ENCODE data around the gene FBXO36. TPM values are rescaled to one million over a fixed set of nuclear protein-coding genes. Genes with fewer than 3 reads are reported as not detected.

Gene FBXO36
- total and polyA plus RNA-seq, 4 donors, result 0.56 to 1.3 (median 0.69) TPM

- TF ChIP-seq, protein P1, sequence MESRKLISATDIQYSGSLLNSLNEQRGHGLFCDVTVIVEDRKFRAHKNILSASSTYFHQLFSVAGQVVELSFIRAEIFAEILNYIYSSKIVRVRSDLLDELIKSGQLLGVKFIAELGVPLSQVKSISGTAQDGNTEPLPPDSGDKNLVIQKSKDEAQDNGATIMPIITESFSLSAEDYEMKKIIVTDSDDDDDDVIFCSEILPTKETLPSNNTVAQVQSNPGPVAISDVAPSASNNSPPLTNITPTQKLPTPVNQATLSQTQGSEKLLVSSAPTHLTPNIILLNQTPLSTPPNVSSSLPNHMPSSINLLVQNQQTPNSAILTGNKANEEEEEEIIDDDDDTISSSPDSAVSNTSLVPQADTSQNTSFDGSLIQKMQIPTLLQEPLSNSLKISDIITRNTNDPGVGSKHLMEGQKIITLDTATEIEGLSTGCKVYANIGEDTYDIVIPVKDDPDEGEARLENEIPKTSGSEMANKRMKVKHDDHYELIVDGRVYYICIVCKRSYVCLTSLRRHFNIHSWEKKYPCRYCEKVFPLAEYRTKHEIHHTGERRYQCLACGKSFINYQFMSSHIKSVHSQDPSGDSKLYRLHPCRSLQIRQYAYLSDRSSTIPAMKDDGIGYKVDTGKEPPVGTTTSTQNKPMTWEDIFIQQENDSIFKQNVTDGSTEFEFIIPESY (IDR thresholded peaks at IDR 0.05), result no peak
- no peak for TF ChIP-seq FOXA1 (IDR thresholded peaks at IDR 0.05)
Measured at GRCh38 chr2:229937537-229937936, 15.2 kb downstream of the FBXO36 start (continued).

DNA sequence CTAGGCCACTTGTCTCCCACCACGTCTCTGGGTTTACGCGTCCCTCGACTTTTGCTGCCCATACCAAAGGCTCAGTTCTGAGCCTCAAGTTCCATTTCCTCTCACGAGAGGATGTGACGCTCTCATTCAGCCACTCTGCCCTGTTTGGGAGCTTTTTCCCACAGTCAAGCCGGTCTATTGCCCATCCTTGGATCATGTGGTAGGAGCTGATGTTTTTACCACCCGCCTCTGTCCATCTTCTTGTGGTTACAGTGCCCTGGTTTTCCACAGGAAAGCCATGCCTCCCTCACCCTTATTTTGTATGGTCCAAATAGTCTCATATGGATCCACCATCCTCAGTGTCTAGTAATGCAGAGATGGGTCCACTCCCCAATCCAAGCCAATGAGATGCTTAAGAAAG is 20.4 kb downstream of the FBXO36 start:
- H3K27me3 ChIP-seq (ENCODE audit: control insufficient read depth in 4 of 4, insufficient read depth in 4 of 4, low read length in 3 of 4), result no peaks in the 10 kb centered on the region
- no peak for TF ChIP-seq SP1 (IDR thresholded peaks at IDR 0.05)
- H3K9me3 ChIP-seq (ENCODE audit: control insufficient read depth in 4 of 4, low read length in 3 of 4), result no peaks in the 10 kb centered on the region
- no peak overlapping the region for H3K9ac ChIP-seq (ENCODE audit: low read depth in 1 of 2, low read length in 2 of 2)
- no peak overlapping the region for H3K27ac ChIP-seq (ENCODE audit: low read depth in 1 of 2, low read length in 2 of 2)
- no peak overlapping the region for H3K4me3 ChIP-seq (ENCODE audit: low read depth in 1 of 3, low read length in 3 of 3)
- WGBS, result 96% methylated on average over 8 of the region's 8 CpGs
- no peak for DNase-seq (ENCODE audit: low spot score)
- no peaks in the 10 kb centered on the region for H3K36me3 ChIP-seq (ENCODE audit: control insufficient read depth in 4 of 4, insufficient read depth in 3 of 4, low read depth in 1 of 4, low read length in 3 of 4)
- no peaks in the 10 kb centered on the region for H3K4me1 ChIP-seq (ENCODE audit: control insufficient read depth in 4 of 4, insufficient read depth in 4 of 4, low read length in 3 of 4)

GRCh38 chr2:229943171-229943570 is 20.9 kb downstream of the FBXO36 start:
- Histone ChIP-seq H3K9me3 (ENCODE audit: control insufficient read depth in 4 of 4, low read length in 3 of 4) (no peaks in the 10 kb centered on the region), H3K27ac (ENCODE audit: low read depth in 1 of 2, low read length in 2 of 2) (no peak overlapping the region), H3K4me1 (ENCODE audit: control insufficient read depth in 4 of 4, insufficient read depth in 4 of 4, low read length in 3 of 4) (no peaks in the 10 kb centered on the region), H3K4me3 (ENCODE audit: low read depth in 1 of 3, low read length in 3 of 3) (no peak overlapping the region), H3K27me3 (ENCODE audit: control insufficient read depth in 4 of 4, insufficient read depth in 4 of 4, low read length in 3 of 4) (no peaks in the 10 kb centered on the region), H3K9ac (ENCODE audit: low read depth in 1 of 2, low read length in 2 of 2) (no peak overlapping the region), H3K36me3 (ENCODE audit: control insufficient read depth in 4 of 4, insufficient read depth in 3 of 4, low read depth in 1 of 4, low read length in 3 of 4) (no peaks in the 10 kb centered on the region)
- TF ChIP-seq SP1 (IDR thresholded peaks at IDR 0.05) (no peak), JUND (IDR thresholded peaks at IDR 0.05) (no peak), EGR1 (IDR thresholded peaks at IDR 0.05; ENCODE audit: low read depth in 2 of 2) (no peak)
- WGBS, result 100% methylated on average over 2 of the region's 2 CpGs
- no peak for DNase-seq (ENCODE audit: low spot score)

GRCh38 chr2:229943770-229944449 is 21.6 kb downstream of the FBXO36 start:
- H3K9me3 ChIP-seq (ENCODE audit: control insufficient read depth in 4 of 4, low read length in 3 of 4), result no peaks in the 10 kb centered on the region
- no peak for TF ChIP-seq HNF4A (conservative IDR thresholded peaks at IDR 0.05)
- TF ChIP-seq FOXA2 (IDR thresholded peaks at IDR 0.05), result no peak
- no peaks in the 10 kb centered on the region for H3K27me3 ChIP-seq (ENCODE audit: control insufficient read depth in 4 of 4, insufficient read depth in 4 of 4, low read length in 3 of 4)
- no peaks in the 10 kb centered on the region for H3K36me3 ChIP-seq (ENCODE audit: control insufficient read depth in 4 of 4, insufficient read depth in 3 of 4, low read depth in 1 of 4, low read length in 3 of 4)
- H3K27ac ChIP-seq (ENCODE audit: low read depth in 1 of 2, low read length in 2 of 2), result no peak overlapping the region
- 88% methylated on average over 5 of the region's 5 CpGs for whole genome bisulfite sequencing
- H3K4me1 ChIP-seq (ENCODE audit: control insufficient read depth in 4 of 4, insufficient read depth in 4 of 4, low read length in 3 of 4), result no peaks in the 10 kb centered on the region
- DNase-seq (ENCODE audit: low spot score), result no peak
- H3K9ac ChIP-seq (ENCODE audit: low read depth in 1 of 2, low read length in 2 of 2), result no peak overlapping the region
- H3K4me3 ChIP-seq (ENCODE audit: low read depth in 1 of 3, low read length in 3 of 3), result no peak overlapping the region

DNA sequence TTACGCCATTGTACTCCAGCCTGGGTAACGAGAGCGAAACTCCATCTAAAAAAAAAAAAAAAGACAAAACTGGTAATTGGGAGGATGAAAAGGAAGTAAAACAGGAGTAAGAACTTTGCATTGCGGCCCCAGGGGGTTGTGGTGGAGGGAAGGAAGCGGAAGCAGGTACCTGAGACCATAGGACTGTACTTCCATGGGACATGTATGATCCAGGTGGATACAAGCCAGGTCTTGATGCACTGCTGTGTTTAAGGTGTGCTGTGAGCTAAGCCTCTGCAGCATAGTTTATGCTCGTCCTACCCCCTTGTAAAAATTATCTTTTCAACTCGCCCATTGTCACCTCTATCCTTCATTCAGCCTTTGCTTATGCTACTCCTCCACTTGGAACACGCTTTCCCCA is 23.7 kb downstream of the FBXO36 start:
- no peaks in the 10 kb centered on the region for H3K27me3 ChIP-seq (ENCODE audit: control insufficient read depth in 4 of 4, insufficient read depth in 4 of 4, low read length in 3 of 4)
- H3K27ac ChIP-seq (ENCODE audit: low read depth in 1 of 2, low read length in 2 of 2), result no peak overlapping the region
- 97% methylated on average over 8 of the region's 8 CpGs for WGBS
- H3K36me3 ChIP-seq (ENCODE audit: control insufficient read depth in 4 of 4, insufficient read depth in 3 of 4, low read depth in 1 of 4, low read length in 3 of 4), result no peaks in the 10 kb centered on the region
- no peak overlapping the region for H3K9ac ChIP-seq (ENCODE audit: low read depth in 1 of 2, low read length in 2 of 2)
- no peaks in the 10 kb centered on the region for H3K4me1 ChIP-seq (ENCODE audit: control insufficient read depth in 4 of 4, insufficient read depth in 4 of 4, low read length in 3 of 4)
- DNase-seq (ENCODE audit: low spot score), result no peak
- H3K9me3 ChIP-seq (ENCODE audit: control insufficient read depth in 4 of 4, low read length in 3 of 4), result no peaks in the 10 kb centered on the region
- no peak overlapping the region for H3K4me3 ChIP-seq (ENCODE audit: low read depth in 1 of 3, low read length in 3 of 3)
- no peak for TF ChIP-seq TAF1 (conservative IDR thresholded peaks at IDR 0.05)
- TF ChIP-seq YY1 (IDR thresholded peaks at IDR 0.05), result no peak
- TF ChIP-seq, protein P2, sequence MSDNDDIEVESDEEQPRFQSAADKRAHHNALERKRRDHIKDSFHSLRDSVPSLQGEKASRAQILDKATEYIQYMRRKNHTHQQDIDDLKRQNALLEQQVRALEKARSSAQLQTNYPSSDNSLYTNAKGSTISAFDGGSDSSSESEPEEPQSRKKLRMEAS (IDR thresholded peaks at IDR 0.05), result no peak
- TF ChIP-seq, protein P3, sequence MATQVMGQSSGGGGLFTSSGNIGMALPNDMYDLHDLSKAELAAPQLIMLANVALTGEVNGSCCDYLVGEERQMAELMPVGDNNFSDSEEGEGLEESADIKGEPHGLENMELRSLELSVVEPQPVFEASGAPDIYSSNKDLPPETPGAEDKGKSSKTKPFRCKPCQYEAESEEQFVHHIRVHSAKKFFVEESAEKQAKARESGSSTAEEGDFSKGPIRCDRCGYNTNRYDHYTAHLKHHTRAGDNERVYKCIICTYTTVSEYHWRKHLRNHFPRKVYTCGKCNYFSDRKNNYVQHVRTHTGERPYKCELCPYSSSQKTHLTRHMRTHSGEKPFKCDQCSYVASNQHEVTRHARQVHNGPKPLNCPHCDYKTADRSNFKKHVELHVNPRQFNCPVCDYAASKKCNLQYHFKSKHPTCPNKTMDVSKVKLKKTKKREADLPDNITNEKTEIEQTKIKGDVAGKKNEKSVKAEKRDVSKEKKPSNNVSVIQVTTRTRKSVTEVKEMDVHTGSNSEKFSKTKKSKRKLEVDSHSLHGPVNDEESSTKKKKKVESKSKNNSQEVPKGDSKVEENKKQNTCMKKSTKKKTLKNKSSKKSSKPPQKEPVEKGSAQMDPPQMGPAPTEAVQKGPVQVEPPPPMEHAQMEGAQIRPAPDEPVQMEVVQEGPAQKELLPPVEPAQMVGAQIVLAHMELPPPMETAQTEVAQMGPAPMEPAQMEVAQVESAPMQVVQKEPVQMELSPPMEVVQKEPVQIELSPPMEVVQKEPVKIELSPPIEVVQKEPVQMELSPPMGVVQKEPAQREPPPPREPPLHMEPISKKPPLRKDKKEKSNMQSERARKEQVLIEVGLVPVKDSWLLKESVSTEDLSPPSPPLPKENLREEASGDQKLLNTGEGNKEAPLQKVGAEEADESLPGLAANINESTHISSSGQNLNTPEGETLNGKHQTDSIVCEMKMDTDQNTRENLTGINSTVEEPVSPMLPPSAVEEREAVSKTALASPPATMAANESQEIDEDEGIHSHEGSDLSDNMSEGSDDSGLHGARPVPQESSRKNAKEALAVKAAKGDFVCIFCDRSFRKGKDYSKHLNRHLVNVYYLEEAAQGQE (IDR thresholded peaks at IDR 0.05), result no peak
- no peak for TF ChIP-seq JUND (IDR thresholded peaks at IDR 0.05)
- TF ChIP-seq FOXA1 (IDR thresholded peaks at IDR 0.05), result no peak
- TF ChIP-seq RXRA (IDR thresholded peaks at IDR 0.05), result no peak
- no peak for TF ChIP-seq HNF4G (IDR thresholded peaks at IDR 0.05)
- no peak for TF ChIP-seq RAD21 (IDR thresholded peaks at IDR 0.05)
- TF ChIP-seq HNF4A (conservative IDR thresholded peaks at IDR 0.05), result no peak
- TF ChIP-seq SP1 (IDR thresholded peaks at IDR 0.05), result no peak
- TF ChIP-seq ATF3 (IDR thresholded peaks at IDR 0.05), result no peak
